Body of pancreas (tissue), 4 donors: Measurements from ENCODE around the gene PRR12. TPM values are rescaled to one million over a fixed set of nuclear protein-coding genes. Genes with fewer than 3 reads are reported as not detected.

Experiments used
- ATAC-seq: fragments of 150-250 bp; one replicate; pipeline ENCODE4 v1.9.1; 2016
- DNase-seq, 4 donors: peaks; one replicate each; pipeline ENCODE4 v3.0.0-alpha.2; 2019
- H3K27ac ChIP-seq, 4 donors: fragments of 200-600 bp; sonication (generic); 1 replicate in 3 of 4; 2 replicates in 1 of 4; pipeline versions ENCODE4 v1.5.1 to v1.6.1; 2016 to 2019; ENCODE audit warnings: mild to moderate bottlenecking in 1 of 4, mixed read lengths in 1 of 4, moderate library complexity in 1 of 4
- H3K27me3 ChIP-seq, 2 donors: fragments of 200-600 bp; sonication (generic); one replicate each; pipeline ENCODE4 v1.6.0; 2016; ENCODE audit warnings: mild to moderate bottlenecking in 1 of 2
- H3K36me3 ChIP-seq, 2 donors: fragments of 200-600 bp; sonication (generic); replicated peaks in 1 of 2; 2 replicates each; pipeline ENCODE4 v1.5.1; 2016; ENCODE audit warnings: low read depth in 2 of 2; ENCODE audit not compliant: insufficient read depth in 1 of 2
- H3K4me1 ChIP-seq: fragments of 200-600 bp; sonication (generic); one replicate; pipeline ENCODE4 v1.6.0; 2016
- H3K4me3 ChIP-seq, 2 donors: fragments of 200-600 bp; sonication (generic); 1 replicate in 1 of 2; 2 replicates in 1 of 2; pipeline ENCODE4 v1.5.1; 2016 to 2019
- H3K9me3 ChIP-seq, 3 donors: fragments of 200-600 bp; sonication (generic); 1 replicate in 2 of 3; 2 replicates in 1 of 3; pipeline ENCODE4 v1.5.1; 2016
- POLR2A ChIP-seq, 3 donors: fragments of 450-650 bp; IDR thresholded peaks; one replicate each; pipeline ENCODE4 v1.6.1; 2016; ENCODE audit warnings: antibody characterized with exemption in 3 of 3, mild to moderate bottlenecking in 2 of 3
- WGBS, 2 donors: methylation state at CpG; one replicate each; pipeline ENCODE4 v1.1.5; 2017; 5-methylcytosine and 5-hydroxymethylcytosine counted together
- intact Hi-C: fragments of 100-400 bp; cut with DNase I; formaldehyde crosslinking; loops from one replicate; pipeline ENCODE4 v1.15.1; 2023
- total RNA-seq, 2 donors: library from RNA; depleted of rRNA; stranded (reverse); fragments of >200 nt; gene quantifications; one replicate each; pipeline ENCODE4 v1.1.0, GENCODE V29; 2016
- TF ChIP-seq, protein P1 (sequence below), 7 experiments: fragments of 450-650 bp in 4 of 7; fragments of 200-600 bp in 3 of 7; sonication (generic) in 3 of 7; IDR thresholded peaks; one replicate each; pipeline ENCODE4 v1.5.1; 2016 to 2019; ENCODE audit warnings: antibody characterized with exemption in 7 of 7

The PRR12 gene
- total RNA-seq, 2 donors from 2014 or later, result 8.0 to 23.4 TPM

DNA sequence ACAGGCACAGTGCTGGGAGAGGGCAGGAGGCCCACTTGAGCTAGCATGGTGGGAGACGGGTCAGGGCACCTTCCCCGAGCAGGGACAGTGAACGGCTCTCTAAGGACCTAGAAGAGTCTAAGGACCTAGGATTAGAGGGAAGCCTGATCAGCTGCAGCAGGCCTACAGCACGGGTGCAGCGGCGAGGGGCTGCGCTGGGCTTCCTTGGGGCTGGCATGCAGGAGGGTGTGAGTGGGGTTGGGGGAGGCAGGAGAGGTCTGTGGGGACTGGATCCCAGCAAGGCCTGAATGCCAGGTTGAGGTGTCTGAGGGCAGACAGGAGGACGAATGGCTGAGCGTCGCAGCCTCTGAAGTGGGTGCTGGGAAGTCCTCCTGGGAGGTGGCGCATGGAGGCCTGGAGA lies 54.6 kb downstream of the PRR12 start:
- intact Hi-C loops, result no loop called here
- 84 to 94% methylated on average over 11 of the region's 11 CpGs for WGBS, 2 donors
- H3K36me3 ChIP-seq, result peaks cover 0 to 3% of the 10 kb centered on the region in 2 donors
- H3K9me3 ChIP-seq, result no peaks in the 10 kb centered on the region
- ATAC-seq, result no peak
- TF ChIP-seq POLR2A (IDR thresholded peaks at IDR 0.05), result no peak
- TF ChIP-seq, protein P1, sequence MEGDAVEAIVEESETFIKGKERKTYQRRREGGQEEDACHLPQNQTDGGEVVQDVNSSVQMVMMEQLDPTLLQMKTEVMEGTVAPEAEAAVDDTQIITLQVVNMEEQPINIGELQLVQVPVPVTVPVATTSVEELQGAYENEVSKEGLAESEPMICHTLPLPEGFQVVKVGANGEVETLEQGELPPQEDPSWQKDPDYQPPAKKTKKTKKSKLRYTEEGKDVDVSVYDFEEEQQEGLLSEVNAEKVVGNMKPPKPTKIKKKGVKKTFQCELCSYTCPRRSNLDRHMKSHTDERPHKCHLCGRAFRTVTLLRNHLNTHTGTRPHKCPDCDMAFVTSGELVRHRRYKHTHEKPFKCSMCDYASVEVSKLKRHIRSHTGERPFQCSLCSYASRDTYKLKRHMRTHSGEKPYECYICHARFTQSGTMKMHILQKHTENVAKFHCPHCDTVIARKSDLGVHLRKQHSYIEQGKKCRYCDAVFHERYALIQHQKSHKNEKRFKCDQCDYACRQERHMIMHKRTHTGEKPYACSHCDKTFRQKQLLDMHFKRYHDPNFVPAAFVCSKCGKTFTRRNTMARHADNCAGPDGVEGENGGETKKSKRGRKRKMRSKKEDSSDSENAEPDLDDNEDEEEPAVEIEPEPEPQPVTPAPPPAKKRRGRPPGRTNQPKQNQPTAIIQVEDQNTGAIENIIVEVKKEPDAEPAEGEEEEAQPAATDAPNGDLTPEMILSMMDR (IDR thresholded peaks at IDR 0.05), result no peak
- H3K27ac ChIP-seq, result no peak overlapping the region
- H3K27me3 ChIP-seq, result no peaks in the 10 kb centered on the region
- no peak for DNase-seq
- H3K4me3 ChIP-seq, result no peak overlapping the region
- H3K4me1 ChIP-seq, result peaks cover 31% of the 10 kb centered on the region

DNA sequence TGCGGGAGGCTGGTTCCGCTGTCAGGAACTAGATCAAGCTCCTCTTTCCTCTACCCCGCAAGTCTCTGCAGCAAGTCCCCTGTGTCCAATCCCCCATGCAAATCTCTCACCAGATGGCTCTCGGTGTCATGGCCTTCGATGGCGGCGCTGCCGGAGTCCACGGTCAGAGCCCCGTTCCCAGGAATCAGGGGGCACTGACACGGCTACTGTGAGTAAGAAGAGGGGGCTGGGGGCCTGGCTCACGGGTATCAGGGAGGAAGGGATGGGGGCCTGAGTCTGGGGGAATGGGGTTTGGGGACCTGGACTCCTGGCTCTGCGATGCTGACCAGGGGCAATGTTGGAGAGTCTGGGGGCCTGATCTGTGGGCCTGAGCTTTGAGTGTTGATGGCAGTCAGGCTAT lies 55.0 kb downstream of the PRR12 start:
- Histone ChIP-seq H3K36me3 (peaks cover 0 to 4% of the 10 kb centered on the region in 2 donors), H3K9me3 (no peaks in the 10 kb centered on the region), H3K4me3 (no peak overlapping the region), H3K4me1 (peaks cover 28% of the 10 kb centered on the region), H3K27ac (no peak overlapping the region), H3K27me3 (no peaks in the 10 kb centered on the region)
- intact Hi-C loops, result no loop called here
- TF ChIP-seq, protein P1 (IDR thresholded peaks at IDR 0.05), result no peak
- TF ChIP-seq POLR2A (IDR thresholded peaks at IDR 0.05), result no peak
- WGBS, 2 donors, result 82 to 91% methylated on average over 8 to 13 of the region's 13 CpGs
- DNase-seq, result no peak
- no peak for ATAC-seq

DNA sequence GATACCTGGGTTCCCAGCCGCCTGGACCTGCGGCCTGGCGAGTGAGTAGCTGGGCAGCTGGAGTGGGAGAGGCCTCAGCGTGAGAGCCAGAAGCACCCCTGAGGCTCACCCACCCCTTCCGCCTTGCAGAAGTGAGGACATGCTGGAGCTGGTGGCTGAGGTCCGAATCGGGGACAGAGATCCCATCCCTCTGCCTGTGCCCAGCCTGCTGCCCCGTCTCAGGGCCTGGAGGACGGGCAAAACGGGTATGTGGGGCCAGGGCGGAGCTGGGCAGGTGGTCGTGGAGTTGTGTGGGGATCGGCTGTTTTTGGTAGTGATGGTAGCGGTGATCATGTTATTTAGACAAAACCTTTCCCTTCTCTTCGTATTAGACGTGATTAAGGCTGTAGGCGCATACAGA lies 55.6 kb downstream of the PRR12 start:
- H3K27ac ChIP-seq, result no peak overlapping the region
- intact Hi-C loops, result no loop called here
- H3K9me3 ChIP-seq, result no peaks in the 10 kb centered on the region
- DNase-seq (no peak), ATAC-seq (no peak)
- no peak for TF ChIP-seq POLR2A (IDR thresholded peaks at IDR 0.05)
- TF ChIP-seq, protein P1 (IDR thresholded peaks at IDR 0.05), result no peak
- H3K4me1 ChIP-seq, result peaks cover 23% of the 10 kb centered on the region
- no peaks in the 10 kb centered on the region for H3K27me3 ChIP-seq
- WGBS, 2 donors, result 89 to 92% methylated on average over 17 of the region's 17 CpGs
- H3K36me3 ChIP-seq, result peaks cover 3 to 6% of the 10 kb centered on the region in 2 donors
- no peak overlapping the region for H3K4me3 ChIP-seq

DNA sequence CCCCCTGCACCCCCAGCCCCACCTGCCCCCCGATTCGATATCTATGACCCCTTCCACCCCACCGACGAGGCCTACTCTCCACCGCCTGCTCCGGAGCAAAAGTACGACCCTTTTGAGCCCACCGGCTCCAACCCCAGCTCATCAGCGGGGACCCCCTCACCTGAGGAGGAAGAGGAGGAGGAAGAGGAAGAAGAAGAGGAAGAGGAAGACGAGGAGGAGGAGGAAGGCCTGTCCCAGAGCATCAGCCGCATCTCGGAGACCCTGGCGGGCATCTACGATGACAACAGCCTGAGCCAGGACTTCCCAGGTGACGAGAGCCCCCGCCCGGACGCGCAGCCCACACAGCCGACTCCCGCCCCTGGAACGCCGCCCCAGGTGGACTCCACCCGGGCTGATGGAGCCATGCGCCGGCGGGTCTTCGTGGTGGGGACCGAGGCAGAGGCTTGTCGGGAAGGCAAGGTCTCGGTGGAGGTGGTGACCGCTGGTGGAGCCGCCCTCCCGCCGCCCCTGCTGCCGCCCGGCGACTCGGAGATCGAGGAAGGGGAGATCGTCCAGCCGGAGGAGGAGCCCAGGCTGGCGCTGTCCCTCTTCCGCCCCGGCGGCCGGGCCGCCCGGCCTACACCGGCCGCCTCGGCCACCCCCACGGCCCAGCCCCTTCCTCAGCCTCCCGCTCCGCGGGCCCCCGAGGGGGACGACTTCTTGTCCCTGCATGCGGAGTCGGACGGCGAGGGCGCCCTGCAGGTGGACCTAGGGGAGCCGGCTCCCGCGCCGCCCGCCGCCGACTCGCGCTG lies 60.2 kb downstream of the PRR12 start:
- Histone ChIP-seq H3K27ac (no peak overlapping the region), H3K4me3 (no peak overlapping the region), H3K4me1 (no peaks in the 10 kb centered on the region), H3K9me3 (no peaks in the 10 kb centered on the region), H3K27me3 (no peaks in the 10 kb centered on the region), H3K36me3 (peaks cover 3 to 26% of the 10 kb centered on the region in 2 donors)
- 92 to 96% methylated on average over 23 to 59 of the region's 72 CpGs for WGBS, 2 donors
- DNase-seq (no peak), ATAC-seq (no peak)
- intact Hi-C loops, result no loop called here
- TF ChIP-seq, protein P1 (IDR thresholded peaks at IDR 0.05), result no peak
- TF ChIP-seq POLR2A (IDR thresholded peaks at IDR 0.05), result no peak
